ENCODE results near the gene TADA3. TPM values are rescaled to one million over a fixed set of nuclear protein-coding genes. Genes with fewer than 3 reads are reported as not detected.

Gene TADA3
- total and polyA plus RNA-seq, 9 of the 15 experiments (the other 6 are each of a cell fraction or from before 2014, with no cell fraction given) = 4.1 to 110 (median 74.8) TPM

DNA sequence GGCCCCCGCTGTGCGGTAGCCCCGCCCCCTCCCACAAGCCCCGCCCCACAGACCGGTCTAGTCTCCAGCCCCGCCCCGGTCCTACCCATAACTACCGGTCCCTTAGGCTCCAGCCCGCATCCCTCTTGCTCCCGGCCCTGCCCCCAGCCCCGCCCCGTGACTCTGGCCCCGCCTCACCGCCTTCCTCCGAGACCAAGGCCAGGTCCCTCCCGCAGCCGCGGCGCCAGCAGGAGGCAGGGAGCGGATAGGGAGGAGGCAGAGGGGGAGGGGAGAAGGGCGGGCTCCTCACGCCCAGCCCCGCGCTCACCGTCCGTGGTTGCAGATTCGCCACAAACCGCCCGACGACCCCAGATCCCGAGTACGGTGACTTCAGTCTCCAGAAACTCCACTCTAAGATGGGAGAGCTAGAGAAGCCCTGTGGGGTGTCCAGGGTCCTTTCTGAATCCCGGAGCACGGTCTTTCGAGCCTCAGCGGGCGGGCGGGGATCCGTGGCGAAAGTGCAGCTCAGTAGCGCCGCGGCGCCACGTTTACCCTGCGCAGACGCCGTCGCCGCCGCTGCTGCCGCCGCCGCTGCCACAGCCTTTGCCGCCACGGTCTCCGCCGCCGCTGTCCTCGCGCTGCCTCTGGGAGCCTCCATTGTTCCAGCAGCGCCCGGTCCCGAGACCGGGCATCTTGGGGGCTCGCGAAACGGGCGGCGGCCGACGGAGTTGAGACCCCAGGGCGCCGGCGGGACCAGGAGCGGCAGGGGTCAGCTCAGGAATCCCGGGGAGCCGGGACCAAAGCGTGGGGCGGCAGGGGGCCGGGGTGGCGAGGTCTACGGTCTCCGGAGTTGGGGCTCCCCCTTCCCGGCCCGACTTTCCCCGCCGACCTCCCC is 60.8 kb downstream of the TADA3 start, which contains the start of gene BRPF1 (continued):
- TF ChIP-seq ZNF224 (CRISPR knock-in tag; IDR thresholded peaks at IDR 0.05) (no peak), HNRNPL (IDR thresholded peaks at IDR 0.05; ENCODE audit: low read depth, low read length) (no peak), TFAM (CRISPR knock-in tag; conservative IDR thresholded peaks at IDR 0.05) (no peak), ID3 (CRISPR knock-in tag; IDR thresholded peaks at IDR 0.05) (no peak), ID3 (tag; IDR thresholded peaks at IDR 0.05) (peak; percentile 90), BACH1 (tag; IDR thresholded peaks at IDR 0.05) (no peak), FOXP1 (CRISPR knock-in tag; IDR thresholded peaks at IDR 0.05) (no peak), ZFP1 (CRISPR knock-in tag; IDR thresholded peaks at IDR 0.05) (no peak), ZSCAN29 (IDR thresholded peaks at IDR 0.05) (peak; percentile 11; the same call in 1 of the 2 replicates), MITF (IDR thresholded peaks at IDR 0.05) (peak; percentile 20; the same call in 1 of the 2 replicates), HDAC2 (IDR thresholded peaks at IDR 0.05) (peak; percentile 93), ZNF583 (CRISPR knock-in tag; IDR thresholded peaks at IDR 0.05) (peak; percentile 85), NCOA6 (IDR thresholded peaks at IDR 0.05) (peak; percentile 86), NBN (IDR thresholded peaks at IDR 0.05; ENCODE audit: low read depth) (no peak), CXXC5 (CRISPR knock-in tag; IDR thresholded peaks at IDR 0.05) (peak; percentile 100), ELF4 (CRISPR knock-in tag; IDR thresholded peaks at IDR 0.05) (no peak)
- TF ChIP-seq, protein P1, sequence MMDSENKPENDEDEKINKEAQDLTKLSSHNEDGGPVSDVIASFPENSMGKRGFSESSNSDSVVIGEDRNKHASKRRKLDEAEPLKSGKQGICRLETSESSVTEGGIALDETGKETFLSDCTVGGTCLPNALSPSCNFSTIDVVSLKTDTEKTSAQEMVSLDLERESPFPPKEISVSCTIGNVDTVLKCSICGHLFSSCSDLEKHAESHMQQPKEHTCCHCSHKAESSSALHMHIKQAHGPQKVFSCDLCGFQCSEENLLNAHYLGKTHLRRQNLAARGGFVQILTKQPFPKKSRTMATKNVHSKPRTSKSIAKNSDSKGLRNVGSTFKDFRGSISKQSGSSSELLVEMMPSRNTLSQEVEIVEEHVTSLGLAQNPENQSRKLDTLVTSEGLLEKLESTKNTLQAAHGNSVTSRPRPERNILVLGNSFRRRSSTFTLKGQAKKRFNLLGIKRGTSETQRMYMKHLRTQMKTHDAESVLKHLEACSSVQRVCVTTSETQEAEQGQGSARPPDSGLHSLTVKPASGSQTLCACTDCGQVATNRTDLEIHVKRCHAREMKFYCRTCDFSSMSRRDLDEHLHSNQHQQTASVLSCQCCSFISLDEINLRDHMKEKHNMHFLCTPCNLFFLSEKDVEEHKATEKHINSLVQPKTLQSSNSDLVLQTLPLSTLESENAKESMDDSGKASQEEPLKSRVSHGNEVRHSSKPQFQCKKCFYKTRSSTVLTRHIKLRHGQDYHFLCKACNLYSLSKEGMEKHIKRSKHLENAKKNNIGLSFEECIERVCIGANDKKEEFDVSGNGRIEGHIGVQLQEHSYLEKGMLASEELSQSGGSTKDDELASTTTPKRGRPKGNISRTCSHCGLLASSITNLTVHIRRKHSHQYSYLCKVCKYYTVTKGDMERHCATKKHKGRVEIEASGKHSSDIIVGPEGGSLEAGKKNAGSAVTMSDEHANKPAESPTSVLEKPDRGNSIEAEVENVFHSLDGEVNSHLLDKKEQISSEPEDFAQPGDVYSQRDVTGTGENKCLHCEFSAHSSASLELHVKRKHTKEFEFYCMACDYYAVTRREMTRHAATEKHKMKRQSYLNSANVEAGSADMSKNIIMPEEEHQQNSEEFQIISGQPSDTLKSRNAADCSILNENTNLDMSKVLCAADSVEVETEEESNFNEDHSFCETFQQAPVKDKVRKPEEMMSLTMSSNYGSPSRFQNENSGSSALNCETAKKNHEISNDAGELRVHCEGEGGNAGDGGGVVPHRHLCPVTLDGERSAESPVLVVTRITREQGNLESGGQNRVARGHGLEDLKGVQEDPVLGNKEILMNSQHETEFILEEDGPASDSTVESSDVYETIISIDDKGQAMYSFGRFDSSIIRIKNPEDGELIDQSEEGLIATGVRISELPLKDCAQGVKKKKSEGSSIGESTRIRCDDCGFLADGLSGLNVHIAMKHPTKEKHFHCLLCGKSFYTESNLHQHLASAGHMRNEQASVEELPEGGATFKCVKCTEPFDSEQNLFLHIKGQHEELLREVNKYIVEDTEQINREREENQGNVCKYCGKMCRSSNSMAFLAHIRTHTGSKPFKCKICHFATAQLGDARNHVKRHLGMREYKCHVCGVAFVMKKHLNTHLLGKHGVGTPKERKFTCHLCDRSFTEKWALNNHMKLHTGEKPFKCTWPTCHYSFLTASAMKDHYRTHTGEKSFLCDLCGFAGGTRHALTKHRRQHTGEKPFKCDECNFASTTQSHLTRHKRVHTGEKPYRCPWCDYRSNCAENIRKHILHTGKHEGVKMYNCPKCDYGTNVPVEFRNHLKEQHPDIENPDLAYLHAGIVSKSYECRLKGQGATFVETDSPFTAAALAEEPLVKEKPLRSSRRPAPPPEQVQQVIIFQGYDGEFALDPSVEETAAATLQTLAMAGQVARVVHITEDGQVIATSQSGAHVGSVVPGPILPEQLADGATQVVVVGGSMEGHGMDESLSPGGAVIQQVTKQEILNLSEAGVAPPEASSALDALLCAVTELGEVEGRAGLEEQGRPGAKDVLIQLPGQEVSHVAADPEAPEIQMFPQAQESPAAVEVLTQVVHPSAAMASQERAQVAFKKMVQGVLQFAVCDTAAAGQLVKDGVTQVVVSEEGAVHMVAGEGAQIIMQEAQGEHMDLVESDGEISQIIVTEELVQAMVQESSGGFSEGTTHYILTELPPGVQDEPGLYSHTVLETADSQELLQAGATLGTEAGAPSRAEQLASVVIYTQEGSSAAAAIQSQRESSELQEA (IDR thresholded peaks at IDR 0.05; ENCODE audit: low read depth) = peak; percentile 82
- TF ChIP-seq, protein P2, sequence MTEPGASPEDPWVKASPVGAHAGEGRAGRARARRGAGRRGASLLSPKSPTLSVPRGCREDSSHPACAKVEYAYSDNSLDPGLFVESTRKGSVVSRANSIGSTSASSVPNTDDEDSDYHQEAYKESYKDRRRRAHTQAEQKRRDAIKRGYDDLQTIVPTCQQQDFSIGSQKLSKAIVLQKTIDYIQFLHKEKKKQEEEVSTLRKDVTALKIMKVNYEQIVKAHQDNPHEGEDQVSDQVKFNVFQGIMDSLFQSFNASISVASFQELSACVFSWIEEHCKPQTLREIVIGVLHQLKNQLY (CRISPR knock-in tag; conservative IDR thresholded peaks at IDR 0.05) = no peak; a peak in 1 of 4 replicates

Data from K562 (cell line).